HG02763 (cell line): ENCODE data around the gene ABCD3.

Source experiments
- ATAC-seq: cut with Tn5 transposase; IDR thresholded peaks from one replicate; pipeline ENCODE4 v1.9.1; 2021; ENCODE audit warnings: mild to moderate bottlenecking, moderate library complexity; ENCODE audit not compliant: unreplicated experiment

ABCD3 gene

GRCh38 chr1:94524531-94524930 is 106.3 kb downstream of the ABCD3 start:
- no peak for ATAC-seq

- ATAC-seq: no peak
Measured at GRCh38 chr1:94526152-94526980, 108.2 kb downstream of the ABCD3 start.

- no peak for ATAC-seq
Measured at GRCh38 chr1:94527447-94528031, 109.3 kb downstream of the ABCD3 start.

GRCh38 chr1:94528299-94528698 is 110.1 kb downstream of the ABCD3 start:
- ATAC-seq: no peak

- no peak for ATAC-seq
Measured at GRCh38 chr1:94528826-94529225, 110.6 kb downstream of the ABCD3 start.

GRCh38 chr1:94529416-94529815 is 111.2 kb downstream of the ABCD3 start:
- no peak for ATAC-seq

GRCh38 chr1:94530373-94530878 is 112.2 kb downstream of the ABCD3 start:
- no peak for ATAC-seq

- ATAC-seq: no peak
Measured at GRCh38 chr1:94531664-94532063, 113.5 kb downstream of the ABCD3 start.

GRCh38 chr1:94532077-94532476 is 113.9 kb downstream of the ABCD3 start:
- no peak for ATAC-seq

GRCh38 chr1:94535095-94535494 is 116.9 kb downstream of the ABCD3 start:
- no peak for ATAC-seq

GRCh38 chr1:94535879-94536278 is 117.7 kb downstream of the ABCD3 start:
- no peak for ATAC-seq

GRCh38 chr1:94537254-94537653 is 119.1 kb downstream of the ABCD3 start:
- no peak for ATAC-seq

- no peak for ATAC-seq
Measured at GRCh38 chr1:94538243-94538827, 120.1 kb downstream of the ABCD3 start.

- no peak for ATAC-seq
Measured at GRCh38 chr1:94539496-94539895, 121.3 kb downstream of the ABCD3 start.

GRCh38 chr1:94540440-94541245 is 122.5 kb downstream of the ABCD3 start:
- no peak for ATAC-seq

- ATAC-seq: peak; percentile 72
Measured at GRCh38 chr1:94541246-94542087, 123.3 kb downstream of the ABCD3 start, which contains the start of gene F3. TSS of gene F3 (minus strand) at chr1:94541759. CDS start at chr1:94541636, 123 bp downstream.

GRCh38 chr1:94542088-94542870 is 124.1 kb downstream of the ABCD3 start:
- ATAC-seq: no peak

GRCh38 chr1:94543001-94543400 is 124.8 kb downstream of the ABCD3 start:
- ATAC-seq: no peak

GRCh38 chr1:94543893-94544635 is 125.9 kb downstream of the ABCD3 start:
- ATAC-seq: no peak
